ENCODE measurements around the gene EFNB2. TPM values are rescaled to one million over a fixed set of nuclear protein-coding genes. Genes with fewer than 3 reads are reported as not detected.

Gene EFNB2
- total RNA-seq, 1 experiment from 2014 or later: 16.4 TPM

- H3K27ac ChIP-seq (ENCODE audit: low read length): no peak overlapping the region
- POLR2A ChIA-PET (ENCODE audit: unreplicated experiment): no interaction called here
- H2AFZ ChIP-seq (ENCODE audit: low read length): no peak overlapping the region
- intact Hi-C loops (cut with micrococcal nuclease): no loop called here
- no TSS peak for BruUV-seq (replicated peaks)
- H3K4me2 ChIP-seq (ENCODE audit: low read length): no peak overlapping the region
- H3K9ac ChIP-seq (ENCODE audit: low read length): no peak overlapping the region
- peaks cover 17% of the 10 kb centered on the region for H3K4me1 ChIP-seq (ENCODE audit: insufficient read depth, low read length)
- ATAC-seq (no peak), DNase-seq (no peak)
- H3K79me2 ChIP-seq (ENCODE audit: low read length): peaks cover 83% of the 10 kb centered on the region
- H3K36me3 ChIP-seq (ENCODE audit: low read depth, low read length): peaks cover 17% of the 10 kb centered on the region
- TF ChIP-seq EZH2phosphoT487 (IDR thresholded peaks at IDR 0.05; ENCODE audit: borderline replicate concordance, low read length): no peak
- TF ChIP-seq CTCF (conservative IDR thresholded peaks at IDR 0.05; ENCODE audit: low read depth, low read length): no peak
- TF ChIP-seq EZH2 (IDR thresholded peaks at IDR 0.05; ENCODE audit: low read length, unreplicated experiment): no peak
- H3K4me3 ChIP-seq (ENCODE audit: low read length): no peak overlapping the region
- H3F3A ChIP-seq (ENCODE audit: low read length, unreplicated experiment): no peaks in the 10 kb centered on the region
- no peaks in the 10 kb centered on the region for H4K20me1 ChIP-seq (ENCODE audit: low read length)
- CTCF ChIA-PET: no interaction called here
- H3K9me3 ChIP-seq (ENCODE audit: low read length): no peaks in the 10 kb centered on the region
- no peaks in the 10 kb centered on the region for H3K27me3 ChIP-seq (ENCODE audit: low read length)
- no peaks in the 10 kb centered on the region for H3K9me2 ChIP-seq (replicated peaks; ENCODE audit: low read length)
These were observed 29.2 kb downstream of the EFNB2 start for GRCh38 chr13:106506286-106506685.

- TF ChIP-seq EZH2phosphoT487 (IDR thresholded peaks at IDR 0.05; ENCODE audit: borderline replicate concordance, low read length) (no peak), CTCF (conservative IDR thresholded peaks at IDR 0.05; ENCODE audit: low read depth, low read length) (no peak), EZH2 (IDR thresholded peaks at IDR 0.05; ENCODE audit: low read length, unreplicated experiment) (no peak)
- BruUV-seq (replicated peaks): no TSS peak
- Histone ChIP-seq H3F3A (ENCODE audit: low read length, unreplicated experiment) (no peaks in the 10 kb centered on the region), H3K79me2 (ENCODE audit: low read length) (peaks cover 84% of the 10 kb centered on the region), H3K9me3 (ENCODE audit: low read length) (no peaks in the 10 kb centered on the region), H3K27me3 (ENCODE audit: low read length) (no peaks in the 10 kb centered on the region), H3K4me2 (ENCODE audit: low read length) (no peak overlapping the region), H3K9ac (ENCODE audit: low read length) (no peak overlapping the region), H3K4me1 (ENCODE audit: insufficient read depth, low read length) (peaks cover 17% of the 10 kb centered on the region), H3K36me3 (ENCODE audit: low read depth, low read length) (peaks cover 14% of the 10 kb centered on the region), H3K4me3 (ENCODE audit: low read length) (no peak overlapping the region), H2AFZ (ENCODE audit: low read length) (no peak overlapping the region), H3K27ac (ENCODE audit: low read length) (no peak overlapping the region), H4K20me1 (ENCODE audit: low read length) (no peaks in the 10 kb centered on the region), H3K9me2 (replicated peaks; ENCODE audit: low read length) (no peaks in the 10 kb centered on the region)
- POLR2A ChIA-PET (ENCODE audit: unreplicated experiment): no interaction called here
- intact Hi-C loops (cut with micrococcal nuclease): no loop called here
- CTCF ChIA-PET: no interaction called here
- no peak for DNase-seq
- no peak for ATAC-seq
These were observed 29.7 kb downstream of the EFNB2 start for GRCh38 chr13:106505732-106506131.

GRCh38 chr13:106505295-106505694, 30.2 kb downstream of the EFNB2 start:
- H3K9me2 ChIP-seq (replicated peaks; ENCODE audit: low read length): no peaks in the 10 kb centered on the region
- no peak for DNase-seq
- intact Hi-C loops (cut with micrococcal nuclease): no loop called here
- no peak for TF ChIP-seq CTCF (conservative IDR thresholded peaks at IDR 0.05; ENCODE audit: low read depth, low read length)
- TF ChIP-seq EZH2phosphoT487 (IDR thresholded peaks at IDR 0.05; ENCODE audit: borderline replicate concordance, low read length): no peak
- TF ChIP-seq EZH2 (IDR thresholded peaks at IDR 0.05; ENCODE audit: low read length, unreplicated experiment): no peak
- no peaks in the 10 kb centered on the region for H3K9me3 ChIP-seq (ENCODE audit: low read length)
- H4K20me1 ChIP-seq (ENCODE audit: low read length): no peaks in the 10 kb centered on the region
- no peaks in the 10 kb centered on the region for H3K27me3 ChIP-seq (ENCODE audit: low read length)
- ChIA-PET CTCF (no interaction called here), POLR2A (ENCODE audit: unreplicated experiment) (no interaction called here)
- H3K9ac ChIP-seq (ENCODE audit: low read length): no peak overlapping the region
- peaks cover 12% of the 10 kb centered on the region for H3K36me3 ChIP-seq (ENCODE audit: low read depth, low read length)
- no peak overlapping the region for H3K4me2 ChIP-seq (ENCODE audit: low read length)
- no peak overlapping the region for H2AFZ ChIP-seq (ENCODE audit: low read length)
- no TSS peak for BruUV-seq (replicated peaks)
- ATAC-seq: no peak
- no peak overlapping the region for H3K4me3 ChIP-seq (ENCODE audit: low read length)
- H3F3A ChIP-seq (ENCODE audit: low read length, unreplicated experiment): no peaks in the 10 kb centered on the region
- H3K4me1 ChIP-seq (ENCODE audit: insufficient read depth, low read length): peaks cover 17% of the 10 kb centered on the region
- peaks cover 85% of the 10 kb centered on the region for H3K79me2 ChIP-seq (ENCODE audit: low read length)
- no peak overlapping the region for H3K27ac ChIP-seq (ENCODE audit: low read length)
